Measurements from ENCODE around the gene TIMM17A. TPM values are rescaled to one million over a fixed set of nuclear protein-coding genes. Genes with fewer than 3 reads are reported as not detected.

TIMM17A gene
- total and polyA plus RNA-seq, 2 of the 4 experiments (the other 2 are of a cell fraction): 80.4 to 87.3 TPM

DNA sequence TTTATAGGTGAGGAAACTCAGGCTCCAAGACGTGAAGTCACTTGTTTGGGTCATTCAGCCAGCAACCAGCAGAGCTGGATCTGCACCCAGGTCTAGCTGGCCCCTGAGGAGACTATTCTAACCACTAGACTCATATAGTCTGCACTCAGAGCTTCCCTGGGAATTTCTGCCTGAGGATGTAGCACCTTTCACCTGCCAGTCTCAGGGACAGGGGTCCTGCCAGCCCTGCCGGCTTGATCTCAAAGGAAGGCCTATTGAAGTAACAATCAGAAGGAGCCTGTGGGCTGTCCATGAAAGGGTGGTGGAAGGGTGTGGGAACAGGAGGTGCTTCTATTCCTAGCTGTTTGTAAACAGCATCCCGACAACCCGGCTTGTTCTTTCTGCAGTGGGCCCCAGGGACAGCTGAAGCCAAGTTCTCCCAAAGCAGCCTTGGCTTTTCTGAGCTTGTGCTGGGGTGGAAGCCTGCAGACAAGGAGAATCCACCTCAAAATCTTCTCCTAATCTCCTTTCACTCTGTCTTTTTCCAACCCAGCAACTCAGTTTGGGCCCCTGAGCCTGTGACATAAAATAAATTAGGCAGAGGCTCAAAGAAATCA is 16.8 kb upstream of the TIMM17A start:
- intact Hi-C loops (cut with micrococcal nuclease): no loop called here
- Histone ChIP-seq H3K27ac (ENCODE audit: insufficient read depth, low read length) (peak overlapping the region; percentile 76), H3K9me1 (ENCODE audit: insufficient read depth, low read length) (peaks cover 34% of the 10 kb centered on the region), H3K9ac (ENCODE audit: low read depth, low read length) (peak overlapping the region; percentile 42), H2BK120ac (ENCODE audit: low read depth, low read length) (peak overlapping the region; percentile 98), H3K4me3 (ENCODE audit: insufficient read depth, low read depth, low read length) (no peak overlapping the region), H4K91ac (ENCODE audit: insufficient read depth, low read depth, low read length) (peak overlapping the region; percentile 88), H3K36me3 (ENCODE audit: control insufficient read depth, insufficient read depth, low read length) (0 out of 2 replicates have a peak, but pooled peaks cover 2% of the 10 kb centered on the region), H3K14ac (replicated peaks; ENCODE audit: low read depth, low read length) (peak overlapping the region; percentile 97), H2AFZ (replicated peaks; ENCODE audit: low read length, poor library complexity) (peak overlapping the region; percentile 78), H2AK5ac (ENCODE audit: low read depth, low read length) (peak overlapping the region; percentile 81), H3K56ac (ENCODE audit: extremely low read depth, insufficient read depth, low read length) (peak overlapping the region; percentile 78; the same call in 1 of the 2 replicates), H3K27me3 (ENCODE audit: control insufficient read depth, insufficient read depth, low read length) (no peaks in the 10 kb centered on the region), H3K4ac (ENCODE audit: low read depth, low read length) (peak overlapping the region; percentile 98), H4K20me1 (ENCODE audit: insufficient read depth, low read length) (peaks cover 12% of the 10 kb centered on the region), H3K79me1 (ENCODE audit: low read depth in 1 of 2, low read length in 2 of 2) (peaks cover 27 to 74% of the 10 kb centered on the region in 2 experiments), H3K9me3 (ENCODE audit: control insufficient read depth, insufficient read depth, low read length) (no peaks in the 10 kb centered on the region; the same call in 1 of the 2 replicates), H2BK5ac (ENCODE audit: low read depth, low read length, poor library complexity, severe bottlenecking) (peak overlapping the region; percentile 94), H2AK9ac (replicated peaks; ENCODE audit: low read depth, low read length, poor library complexity) (peak overlapping the region; percentile 89), H3K18ac (ENCODE audit: low read depth, low read length) (peak overlapping the region; percentile 25), H2BK20ac (ENCODE audit: low read depth, low read length) (peak overlapping the region; percentile 70), H3K4me2 (ENCODE audit: low read depth, low read length) (peak overlapping the region; percentile 16), H3K23ac (ENCODE audit: low read depth, low read length) (peak overlapping the region; percentile 96), H3K4me1 (ENCODE audit: control insufficient read depth, insufficient read depth, low read length) (peaks cover 39% of the 10 kb centered on the region), H4K8ac (ENCODE audit: low read depth in 2 of 2, low read length in 2 of 2) (peak overlapping the region; percentile 80 to 91), H2BK15ac (ENCODE audit: low read depth, low read length) (peak overlapping the region; percentile 97; the same call in 2 of the 3 replicates), H4K5ac (ENCODE audit: low read depth, low read length) (peak overlapping the region; percentile 28)
- DNase-seq (no peak), ATAC-seq (ENCODE audit: low read depth) (peak; percentile 1; the same call in 1 of the 2 replicates)
- POLR2A ChIA-PET (ENCODE audit: unreplicated experiment): interaction anchor here (0.6 kb wide), 1 partner anchor 8 kb away, joined by 4 read pairs; the partner anchor contains the start of gene LMOD1
- BruUV-seq (replicated peaks): no TSS peak
- 13% methylated on average over 3 of the region's 4 CpGs; no CpG with 5 or more reads in 1 of the 2 experiments for WGBS, 2 experiments (ENCODE audit: extremely low coverage in 2 of 2, insufficient read length in 1 of 2)
- in situ Hi-C loops (cut with MboI; ENCODE audit: low sequenced_read_pairs): no loop called here
- CTCF ChIA-PET: interaction anchor here (2.3 kb wide), 1 partner anchor 43 kb away, joined by 5 read pairs; no protein-coding TSS in a partner anchor
- dilution Hi-C loops (cut with HindIII; ENCODE audit: low sequenced_read_pairs, unreplicated experiment): no loop called here
- no peak for TF ChIP-seq CEBPB (IDR thresholded peaks at IDR 0.05; ENCODE audit: low read depth, low read length)
- no peak for TF ChIP-seq BHLHE40 (IDR thresholded peaks at IDR 0.05; ENCODE audit: low read depth, low read length)
- TF ChIP-seq MAZ (IDR thresholded peaks at IDR 0.05; ENCODE audit: borderline replicate concordance, low read depth, low read length): no peak
- TF ChIP-seq CHD1 (IDR thresholded peaks at IDR 0.05; ENCODE audit: low read depth, low read length): no peak
- no peak for TF ChIP-seq FOS (IDR thresholded peaks at IDR 0.05; ENCODE audit: low read depth, low read length)
- TF ChIP-seq, protein P1, sequence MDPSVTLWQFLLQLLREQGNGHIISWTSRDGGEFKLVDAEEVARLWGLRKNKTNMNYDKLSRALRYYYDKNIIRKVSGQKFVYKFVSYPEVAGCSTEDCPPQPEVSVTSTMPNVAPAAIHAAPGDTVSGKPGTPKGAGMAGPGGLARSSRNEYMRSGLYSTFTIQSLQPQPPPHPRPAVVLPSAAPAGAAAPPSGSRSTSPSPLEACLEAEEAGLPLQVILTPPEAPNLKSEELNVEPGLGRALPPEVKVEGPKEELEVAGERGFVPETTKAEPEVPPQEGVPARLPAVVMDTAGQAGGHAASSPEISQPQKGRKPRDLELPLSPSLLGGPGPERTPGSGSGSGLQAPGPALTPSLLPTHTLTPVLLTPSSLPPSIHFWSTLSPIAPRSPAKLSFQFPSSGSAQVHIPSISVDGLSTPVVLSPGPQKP (IDR thresholded peaks at IDR 0.05; ENCODE audit: borderline replicate concordance, low read depth, low read length): no peak
- no peak for TF ChIP-seq MXI1 (IDR thresholded peaks at IDR 0.05; ENCODE audit: borderline replicate concordance, low read depth, low read length)
- TF ChIP-seq SMC3 (IDR thresholded peaks at IDR 0.05; ENCODE audit: low read depth, low read length): no peak
- no peak for TF ChIP-seq RFX5 (IDR thresholded peaks at IDR 0.05; ENCODE audit: low read depth, low read length)
- TF ChIP-seq RCOR1 (IDR thresholded peaks at IDR 0.05; ENCODE audit: insufficient replicate concordance, low read length): no peak
- no peak for TF ChIP-seq CTCF (conservative IDR thresholded peaks at IDR 0.05; ENCODE audit: low read depth, low read length)
- no peak for TF ChIP-seq NFE2L2 (IDR thresholded peaks at IDR 0.05; ENCODE audit: low read depth, low read length)
- no peak for TF ChIP-seq POLR2A (IDR thresholded peaks at IDR 0.05; ENCODE audit: low read depth, low read length)
- TF ChIP-seq, protein P2, sequence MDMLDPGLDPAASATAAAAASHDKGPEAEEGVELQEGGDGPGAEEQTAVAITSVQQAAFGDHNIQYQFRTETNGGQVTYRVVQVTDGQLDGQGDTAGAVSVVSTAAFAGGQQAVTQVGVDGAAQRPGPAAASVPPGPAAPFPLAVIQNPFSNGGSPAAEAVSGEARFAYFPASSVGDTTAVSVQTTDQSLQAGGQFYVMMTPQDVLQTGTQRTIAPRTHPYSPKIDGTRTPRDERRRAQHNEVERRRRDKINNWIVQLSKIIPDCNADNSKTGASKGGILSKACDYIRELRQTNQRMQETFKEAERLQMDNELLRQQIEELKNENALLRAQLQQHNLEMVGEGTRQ (IDR thresholded peaks at IDR 0.05; ENCODE audit: low read depth, low read length): no peak
- no peak for TF ChIP-seq MAFK (IDR thresholded peaks at IDR 0.05; ENCODE audit: low read depth, low read length)

Data from IMR-90 (cell line).